ENCODE results near the gene DTNBP1.

GRCh38 chr6:15578716-15579391 is 84.0 kb downstream of the DTNBP1 start:
- no peak for TF ChIP-seq ZNF274 (IDR thresholded peaks at IDR 0.05; ENCODE audit: low read depth, low read length)
- no peak for TF ChIP-seq YY1 (IDR thresholded peaks at IDR 0.05; ENCODE audit: insufficient read depth, insufficient read length)

Measured in NT2/D1 (cell line).